Nephron (organoid): ENCODE data around the gene CSK.

Source experiments
- H3K27ac Mint-ChIP-seq, 3 experiments: 2 replicates each; pipeline ENCODE4 v1.8.0; 2020; ENCODE audit warnings: mixed read lengths in 3 of 3, mild to moderate bottlenecking in 2 of 3, moderate library complexity in 1 of 3
- H3K27me3 Mint-ChIP-seq: 2 replicates; pipeline ENCODE4 v1.8.0; 2021; ENCODE audit warnings: low read depth, mild to moderate bottlenecking, moderate library complexity, mixed read lengths
- H3K36me3 Mint-ChIP-seq: 2 replicates; pipeline ENCODE4 v1.8.0; 2020; ENCODE audit warnings: low read depth, mixed read lengths
- H3K4me1 Mint-ChIP-seq: 2 replicates; pipeline ENCODE4 v1.8.0; 2020; ENCODE audit warnings: mixed read lengths
- H3K4me3 Mint-ChIP-seq, 3 experiments: 2 replicates each; pipeline ENCODE4 v1.8.0; 2020; ENCODE audit warnings: mild to moderate bottlenecking in 3 of 3, mixed read lengths in 3 of 3, moderate library complexity in 2 of 3
- H3K9me3 Mint-ChIP-seq: 2 replicates; pipeline ENCODE4 v1.8.0; 2020; ENCODE audit warnings: mixed read lengths
- CTCF ChIP-seq, 3 experiments: fragments of 200-600 bp; sonication (generic); IDR thresholded peaks; one replicate each; pipeline ENCODE4 v1.5.0; 2021; ENCODE audit warnings: antibody characterized with exemption in 3 of 3; ENCODE audit not compliant: unreplicated experiment in 3 of 3

The CSK gene

GRCh38 chr15:74794248-74794969, 12.5 kb downstream of the CSK start:
- TF ChIP-seq CTCF (IDR thresholded peaks at IDR 0.05; ENCODE audit: unreplicated experiment in 3 of 3) = no peak
- no peak overlapping the region for H3K4me3 Mint-ChIP-seq
- H3K36me3 Mint-ChIP-seq = peaks cover 4% of the 10 kb centered on the region
- peaks cover 18% of the 10 kb centered on the region for H3K4me1 Mint-ChIP-seq
- H3K27ac Mint-ChIP-seq = no peak overlapping the region
- no peaks in the 10 kb centered on the region for H3K27me3 Mint-ChIP-seq
- H3K9me3 Mint-ChIP-seq = no peaks in the 10 kb centered on the region

GRCh38 chr15:74794970-74795349, 13.1 kb downstream of the CSK start:
- H3K9me3 Mint-ChIP-seq = no peaks in the 10 kb centered on the region
- no peak overlapping the region for H3K27ac Mint-ChIP-seq
- no peak for TF ChIP-seq CTCF (IDR thresholded peaks at IDR 0.05; ENCODE audit: unreplicated experiment in 3 of 3)
- peaks cover 4% of the 10 kb centered on the region for H3K36me3 Mint-ChIP-seq
- H3K4me3 Mint-ChIP-seq = no peak overlapping the region
- H3K27me3 Mint-ChIP-seq = no peaks in the 10 kb centered on the region
- peaks cover 12% of the 10 kb centered on the region for H3K4me1 Mint-ChIP-seq

- H3K4me1 Mint-ChIP-seq = peaks cover 12% of the 10 kb centered on the region
- H3K9me3 Mint-ChIP-seq = no peaks in the 10 kb centered on the region
- no peak overlapping the region for H3K4me3 Mint-ChIP-seq
- H3K27ac Mint-ChIP-seq = no peak overlapping the region
- H3K27me3 Mint-ChIP-seq = no peaks in the 10 kb centered on the region
- no peak for TF ChIP-seq CTCF (IDR thresholded peaks at IDR 0.05; ENCODE audit: unreplicated experiment in 3 of 3)
- peaks cover 5% of the 10 kb centered on the region for H3K36me3 Mint-ChIP-seq
Observed at GRCh38 chr15:74795966-74796625, 14.2 kb downstream of the CSK start.

GRCh38 chr15:74798388-74799254, 16.7 kb downstream of the CSK start:
- Mint-ChIP-seq H3K4me3 (no peak overlapping the region), H3K27me3 (no peaks in the 10 kb centered on the region), H3K9me3 (no peaks in the 10 kb centered on the region), H3K27ac (peak overlapping the region in 1 of 3 experiments; percentile 14), H3K36me3 (peaks cover 7% of the 10 kb centered on the region), H3K4me1 (no peaks in the 10 kb centered on the region)
- TF ChIP-seq CTCF (IDR thresholded peaks at IDR 0.05; ENCODE audit: unreplicated experiment in 3 of 3) = no peak

GRCh38 chr15:74799255-74799855, 17.5 kb downstream of the CSK start:
- peak overlapping the region in 1 of 3 experiments; percentile 14 for H3K27ac Mint-ChIP-seq
- H3K4me1 Mint-ChIP-seq = no peaks in the 10 kb centered on the region
- no peaks in the 10 kb centered on the region for H3K27me3 Mint-ChIP-seq
- H3K36me3 Mint-ChIP-seq = peaks cover 13% of the 10 kb centered on the region
- TF ChIP-seq CTCF (IDR thresholded peaks at IDR 0.05; ENCODE audit: unreplicated experiment in 3 of 3) = no peak
- H3K4me3 Mint-ChIP-seq = no peak overlapping the region
- no peaks in the 10 kb centered on the region for H3K9me3 Mint-ChIP-seq
